Lung (tissue), 12 donors: ENCODE data around the gene TIE1. TPM values are rescaled to one million over a fixed set of nuclear protein-coding genes. Genes with fewer than 3 reads are reported as not detected.

Experiments
- ATAC-seq: fragments of 200-7000 bp; cut with Tn5 transposase; one replicate; pipeline ENCODE4 v1.9.1; 2020; ENCODE audit warnings: moderate number of reproducible peaks; ENCODE audit not compliant: insufficient read depth, low FRiP score
- DNase-seq, 3 donors: peaks; one replicate each; pipeline ENCODE4 v3.0.0-alpha.2; 2013 to 2017
- H3K27ac ChIP-seq, 2 donors: one replicate each; pipeline ENCODE4 v1.5.1; 2013; ENCODE audit warnings: mild to moderate bottlenecking in 2 of 2, moderate library complexity in 2 of 2, control low read depth in 1 of 2, inconsistent platforms in 1 of 2, low read depth in 1 of 2, low read length in 1 of 2
- H3K27me3 ChIP-seq, 3 donors: one replicate each; pipeline ENCODE4 v1.5.1; 2013; ENCODE audit warnings: low read length in 2 of 3; ENCODE audit not compliant: control insufficient read depth in 3 of 3, insufficient read depth in 3 of 3
- H3K36me3 ChIP-seq, 4 donors: one replicate each; pipeline ENCODE4 v1.5.1; 2013; ENCODE audit warnings: low read length in 4 of 4, mild to moderate bottlenecking in 1 of 4, moderate library complexity in 1 of 4; ENCODE audit not compliant: control insufficient read depth in 4 of 4, insufficient read depth in 4 of 4
- H3K4me1 ChIP-seq, 5 donors: one replicate each; pipeline ENCODE4 v1.5.1; 2013; ENCODE audit warnings: low read length in 5 of 5, mild to moderate bottlenecking in 2 of 5, moderate library complexity in 1 of 5; ENCODE audit not compliant: control insufficient read depth in 5 of 5, insufficient read depth in 5 of 5
- H3K4me3 ChIP-seq: one replicate; pipeline ENCODE4 v1.5.1; 2013; ENCODE audit warnings: mild to moderate bottlenecking, control low read depth, moderate library complexity
- H3K9ac ChIP-seq, 2 donors: one replicate each; pipeline ENCODE4 v1.5.1; 2013; ENCODE audit warnings: low read length in 2 of 2, control low read depth in 1 of 2; ENCODE audit not compliant: insufficient read depth in 1 of 2
- H3K9me3 ChIP-seq, 4 donors: one replicate each; pipeline ENCODE4 v1.5.1; 2013; ENCODE audit warnings: low read length in 3 of 4, mild to moderate bottlenecking in 1 of 4, moderate library complexity in 1 of 4; ENCODE audit not compliant: control insufficient read depth in 4 of 4, insufficient read depth in 3 of 4
- CTCF ChIP-seq: IDR thresholded peaks from 2 replicates; pipeline ENCODE4 v1.5.1; 2012; ENCODE audit warnings: mild to moderate bottlenecking; ENCODE audit errors: control extremely low read depth, extremely low read depth
- WGBS, 2 donors: extraction: QIAGEN DNeasy Blood & Tissue Kit; methylation state at CpG; one replicate each; pipeline ENCODE4 v1.1.7; 2013; 5-methylcytosine and 5-hydroxymethylcytosine counted together
- polyA plus RNA-seq, 2 donors: library from polyadenylated mRNA; stranded (reverse); fragments of 200-250 nt; gene quantifications; one replicate each; pipeline ENCODE4 v1.2.1, GENCODE V29; 2013
- total RNA-seq, 2 donors: library from RNA; depleted of rRNA in 1 of 2; stranded (reverse); fragments of >200 nt in 1 of 2; gene quantifications; one replicate each; pipeline ENCODE4 v1.2.1, GENCODE V29; 2014 to 2021
- donor health status: control.
- donor health status: control.
- donor health status: Bipolar disorder and iron deficiency.
- donor health status: healthy.
- donor health status: DM: yes; HTN: yes; CAD: no.

The TIE1 gene
- total and polyA plus RNA-seq, 4 donors, result 20.5 to 133 (median 42.1) TPM

GRCh38 chr1:43348809-43349593 is 48.2 kb downstream of the TIE1 start:
- H3K4me3 ChIP-seq, result peak overlapping the region; percentile 36
- H3K4me1 ChIP-seq, result peaks cover 0 to 15% (median 4%) of the 10 kb centered on the region in 5 donors
- no peaks in the 10 kb centered on the region for H3K9me3 ChIP-seq
- peaks cover 0 to 5% (median 0%) of the 10 kb centered on the region in 3 donors for H3K27me3 ChIP-seq
- ATAC-seq, result peak; percentile 93
- H3K27ac ChIP-seq, result peak overlapping the region; percentile 93 to 96
- peak; percentile 68 to 85 (median 83) for DNase-seq
- WGBS, 2 donors, result 30 to 59% methylated on average over 71 to 72 of the region's 72 CpGs
- TF ChIP-seq CTCF, result no peak
- H3K9ac ChIP-seq, result peak overlapping the region; percentile 42 to 44
- H3K36me3 ChIP-seq, result no peaks in the 10 kb centered on the region

GRCh38 chr1:43349594-43350306 is 49.0 kb downstream of the TIE1 start:
- WGBS, 2 donors, result 59 to 71% methylated on average over 11 of the region's 11 CpGs
- DNase-seq, result peak in 2 of 3 donors; percentile 24 to 56
- Histone ChIP-seq H3K36me3 (no peaks in the 10 kb centered on the region), H3K4me3 (no peak overlapping the region), H3K27me3 (peaks cover 0 to 5% (median 0%) of the 10 kb centered on the region in 3 donors), H3K27ac (peak overlapping the region; percentile 93 to 96), H3K4me1 (peaks cover 0 to 12% (median 4%) of the 10 kb centered on the region in 5 donors), H3K9me3 (no peaks in the 10 kb centered on the region), H3K9ac (peak overlapping the region; percentile 42 to 44)
- no peak for ATAC-seq
- TF ChIP-seq CTCF, result no peak

- no peak for TF ChIP-seq CTCF
- ATAC-seq, result no peak
- no peaks in the 10 kb centered on the region for H3K36me3 ChIP-seq
- H3K27ac ChIP-seq, result no peak overlapping the region
- no peak overlapping the region for H3K9ac ChIP-seq
- H3K4me1 ChIP-seq, result peaks cover 0 to 12% (median 4%) of the 10 kb centered on the region in 5 donors
- H3K4me3 ChIP-seq, result no peak overlapping the region
- DNase-seq, result no peak
- WGBS, 2 donors, result 89 to 92% methylated on average over 1 of the region's 1 CpG
- peaks cover 0 to 5% (median 0%) of the 10 kb centered on the region in 3 donors for H3K27me3 ChIP-seq
- no peaks in the 10 kb centered on the region for H3K9me3 ChIP-seq
These were observed 50.2 kb downstream of the TIE1 start for GRCh38 chr1:43350976-43351375.
